GM19463 (cell line): ENCODE data around the gene PDE4D.

Experiments used
- ATAC-seq: cut with Tn5 transposase; IDR thresholded peaks from one replicate; pipeline ENCODE4 v1.9.1; 2021; ENCODE audit warnings: mild to moderate bottlenecking, moderate library complexity; ENCODE audit not compliant: unreplicated experiment

Gene PDE4D

GRCh38 chr5:59100875-59101274 lies 792.7 kb downstream of the PDE4D start:
- ATAC-seq, result no peak

GRCh38 chr5:59099995-59100345 lies 793.6 kb downstream of the PDE4D start:
- no peak for ATAC-seq

- no peak for ATAC-seq
These were observed 794.1 kb downstream of the PDE4D start for GRCh38 chr5:59099270-59099994.

GRCh38 chr5:59098743-59099142 lies 794.8 kb downstream of the PDE4D start:
- no peak for ATAC-seq

GRCh38 chr5:59097712-59098111 lies 795.8 kb downstream of the PDE4D start:
- ATAC-seq, result no peak

- no peak for ATAC-seq
These were observed 796.4 kb downstream of the PDE4D start for GRCh38 chr5:59097116-59097515.

GRCh38 chr5:59095480-59095879 lies 798.0 kb downstream of the PDE4D start:
- no peak for ATAC-seq

- ATAC-seq, result no peak
These were observed 798.7 kb downstream of the PDE4D start for GRCh38 chr5:59094864-59095263.

GRCh38 chr5:59093329-59093728 lies 800.2 kb downstream of the PDE4D start:
- no peak for ATAC-seq

GRCh38 chr5:59092758-59093157 lies 800.8 kb downstream of the PDE4D start:
- no peak for ATAC-seq

GRCh38 chr5:59091965-59092364 lies 801.6 kb downstream of the PDE4D start:
- no peak for ATAC-seq

GRCh38 chr5:59090323-59090722 lies 803.2 kb downstream of the PDE4D start:
- no peak for ATAC-seq

- no peak for ATAC-seq
These were observed 803.8 kb downstream of the PDE4D start for GRCh38 chr5:59089767-59090166.

GRCh38 chr5:59088546-59088945 lies 805.0 kb downstream of the PDE4D start:
- ATAC-seq, result no peak

- no peak for ATAC-seq
These were observed 807.5 kb downstream of the PDE4D start for GRCh38 chr5:59086024-59086423.

- ATAC-seq, result no peak
These were observed 811.8 kb downstream of the PDE4D start for GRCh38 chr5:59081693-59082092.

- ATAC-seq, result no peak
These were observed 813.6 kb downstream of the PDE4D start for GRCh38 chr5:59079622-59080620.

- ATAC-seq, result no peak
These were observed 821.6 kb downstream of the PDE4D start for GRCh38 chr5:59071755-59072549.

- no peak for ATAC-seq
These were observed 824.0 kb downstream of the PDE4D start for GRCh38 chr5:59069438-59070079.

- ATAC-seq, result no peak
These were observed 825.4 kb downstream of the PDE4D start for GRCh38 chr5:59067956-59068656.
